GM06990 (cell line): ENCODE data around the gene NDST3.

Experiments
- DNase-seq: peaks from one replicate; pipeline ENCODE4 v3.0.0-alpha.2; 2011; ENCODE audit not compliant: insufficient read length; ENCODE audit errors: extremely low read depth
- H3K27me3 ChIP-seq: replicated peaks from 2 replicates; pipeline ENCODE4 v1.6.0; 2011; ENCODE audit warnings: low read length; ENCODE audit not compliant: control insufficient read depth, insufficient read depth
- H3K36me3 ChIP-seq: 2 replicates; pipeline ENCODE4 v1.5.1; 2011; ENCODE audit warnings: low read length; ENCODE audit not compliant: control insufficient read depth, insufficient read depth
- H3K4me3 ChIP-seq: replicated peaks from 2 replicates; pipeline ENCODE4 v1.5.1; 2011; ENCODE audit warnings: low read depth, mild to moderate bottlenecking, control low read depth, low read length
- CTCF ChIP-seq: IDR thresholded peaks from 2 replicates; pipeline ENCODE4 v1.5.1; 2011; ENCODE audit warnings: low read length, control low read depth, mild to moderate bottlenecking, inconsistent platforms; ENCODE audit not compliant: insufficient read depth, poor library complexity, severe bottlenecking

NDST3 gene

GRCh38 chr4:118158763-118159375, 124.6 kb downstream of the NDST3 start:
- H3K4me3 ChIP-seq, result no peak overlapping the region
- no peaks in the 10 kb centered on the region for H3K36me3 ChIP-seq
- no peaks in the 10 kb centered on the region for H3K27me3 ChIP-seq
- no peak for TF ChIP-seq CTCF
- DNase-seq, result no peak

- Histone ChIP-seq H3K36me3 (no peaks in the 10 kb centered on the region), H3K4me3 (no peak overlapping the region), H3K27me3 (no peaks in the 10 kb centered on the region)
- DNase-seq, result no peak
- no peak for TF ChIP-seq CTCF
Observed at GRCh38 chr4:118167306-118167705, 133.0 kb downstream of the NDST3 start.

- no peaks in the 10 kb centered on the region for H3K27me3 ChIP-seq
- no peak for DNase-seq
- H3K4me3 ChIP-seq, result no peak overlapping the region
- TF ChIP-seq CTCF, result no peak
- no peaks in the 10 kb centered on the region for H3K36me3 ChIP-seq
Observed at GRCh38 chr4:118171381-118171780, 137.1 kb downstream of the NDST3 start.

- no peak for DNase-seq
- Histone ChIP-seq H3K27me3 (no peaks in the 10 kb centered on the region), H3K36me3 (no peaks in the 10 kb centered on the region), H3K4me3 (no peak overlapping the region)
- TF ChIP-seq CTCF, result no peak
Observed at GRCh38 chr4:118173126-118173525, 138.8 kb downstream of the NDST3 start.

GRCh38 chr4:118173956-118174725, 139.9 kb downstream of the NDST3 start:
- TF ChIP-seq CTCF, result no peak
- Histone ChIP-seq H3K27me3 (no peaks in the 10 kb centered on the region), H3K4me3 (no peak overlapping the region), H3K36me3 (no peaks in the 10 kb centered on the region)
- no peak for DNase-seq
